ENCODE data around the gene HDGFL1. TPM values are rescaled to one million over a fixed set of nuclear protein-coding genes. Genes with fewer than 3 reads are reported as not detected.

Gene HDGFL1
- total RNA-seq, 2 experiments from 2014 or later: not detected

DNA sequence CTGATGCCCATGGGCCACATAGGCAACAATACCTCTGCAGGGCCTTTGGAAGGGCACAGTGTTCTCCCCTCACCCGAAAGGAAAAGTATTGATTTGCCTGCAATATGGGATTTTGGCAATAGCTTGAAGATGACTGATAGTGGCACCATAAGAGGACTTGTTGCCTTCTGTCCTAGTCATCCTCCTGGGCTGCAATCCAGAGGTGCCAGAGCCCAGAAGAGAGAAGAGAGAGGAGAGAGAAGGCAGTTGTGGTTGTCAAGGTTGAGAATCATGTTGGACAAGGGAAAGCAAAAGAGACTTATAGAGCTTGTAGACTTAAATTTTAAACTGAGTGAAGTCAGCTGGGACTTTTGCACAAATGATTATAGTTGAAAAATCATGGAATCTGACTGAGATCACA is 14.6 kb downstream of the HDGFL1 start:
- intact Hi-C loops (cut with micrococcal nuclease): no loop called here
- TF ChIP-seq, protein P1, sequence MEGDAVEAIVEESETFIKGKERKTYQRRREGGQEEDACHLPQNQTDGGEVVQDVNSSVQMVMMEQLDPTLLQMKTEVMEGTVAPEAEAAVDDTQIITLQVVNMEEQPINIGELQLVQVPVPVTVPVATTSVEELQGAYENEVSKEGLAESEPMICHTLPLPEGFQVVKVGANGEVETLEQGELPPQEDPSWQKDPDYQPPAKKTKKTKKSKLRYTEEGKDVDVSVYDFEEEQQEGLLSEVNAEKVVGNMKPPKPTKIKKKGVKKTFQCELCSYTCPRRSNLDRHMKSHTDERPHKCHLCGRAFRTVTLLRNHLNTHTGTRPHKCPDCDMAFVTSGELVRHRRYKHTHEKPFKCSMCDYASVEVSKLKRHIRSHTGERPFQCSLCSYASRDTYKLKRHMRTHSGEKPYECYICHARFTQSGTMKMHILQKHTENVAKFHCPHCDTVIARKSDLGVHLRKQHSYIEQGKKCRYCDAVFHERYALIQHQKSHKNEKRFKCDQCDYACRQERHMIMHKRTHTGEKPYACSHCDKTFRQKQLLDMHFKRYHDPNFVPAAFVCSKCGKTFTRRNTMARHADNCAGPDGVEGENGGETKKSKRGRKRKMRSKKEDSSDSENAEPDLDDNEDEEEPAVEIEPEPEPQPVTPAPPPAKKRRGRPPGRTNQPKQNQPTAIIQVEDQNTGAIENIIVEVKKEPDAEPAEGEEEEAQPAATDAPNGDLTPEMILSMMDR (IDR thresholded peaks at IDR 0.05): no peak
- H3K27ac Mint-ChIP-seq: no peak overlapping the region
- no peaks in the 10 kb centered on the region for H3K27me3 Mint-ChIP-seq
- no peaks in the 10 kb centered on the region for H3K36me3 Mint-ChIP-seq (ENCODE audit: low read depth)
- no peak for ATAC-seq
- DNase-seq: no peak
- H3K4me3 Mint-ChIP-seq: no peak overlapping the region
- no peaks in the 10 kb centered on the region for H3K9me3 Mint-ChIP-seq
- no peaks in the 10 kb centered on the region for H3K4me1 Mint-ChIP-seq (ENCODE audit: low read depth)
- ChIA-PET CTCF (no interaction called here), POLR2A (no interaction called here)

DNA sequence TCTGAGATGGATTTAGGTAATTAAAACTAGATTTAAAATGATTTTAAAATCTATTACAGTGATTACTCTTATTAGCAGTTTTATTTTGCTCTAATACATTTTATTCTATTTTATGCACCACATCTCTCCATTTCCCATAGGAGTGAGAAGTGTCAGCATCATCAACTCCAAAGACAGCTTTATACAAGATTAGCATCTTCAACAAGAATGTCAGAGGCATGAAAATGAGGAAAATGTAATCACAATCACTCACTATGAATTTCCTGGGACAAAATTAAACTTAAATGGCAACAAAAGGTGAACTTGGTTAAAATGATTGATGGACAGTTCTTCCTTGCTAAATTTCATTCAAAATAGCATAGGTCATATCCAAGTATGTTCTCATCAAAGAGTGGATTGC is 19.8 kb downstream of the HDGFL1 start:
- H3K36me3 Mint-ChIP-seq (ENCODE audit: low read depth): no peaks in the 10 kb centered on the region
- ChIA-PET CTCF (no interaction called here), POLR2A (no interaction called here)
- no peak for DNase-seq
- TF ChIP-seq, protein P1 (IDR thresholded peaks at IDR 0.05): no peak
- intact Hi-C loops (cut with micrococcal nuclease): no loop called here
- no peak overlapping the region for H3K4me3 Mint-ChIP-seq
- no peak overlapping the region for H3K27ac Mint-ChIP-seq
- H3K27me3 Mint-ChIP-seq: no peaks in the 10 kb centered on the region
- H3K9me3 Mint-ChIP-seq: no peaks in the 10 kb centered on the region
- ATAC-seq: no peak
- no peaks in the 10 kb centered on the region for H3K4me1 Mint-ChIP-seq (ENCODE audit: low read depth)

DNA sequence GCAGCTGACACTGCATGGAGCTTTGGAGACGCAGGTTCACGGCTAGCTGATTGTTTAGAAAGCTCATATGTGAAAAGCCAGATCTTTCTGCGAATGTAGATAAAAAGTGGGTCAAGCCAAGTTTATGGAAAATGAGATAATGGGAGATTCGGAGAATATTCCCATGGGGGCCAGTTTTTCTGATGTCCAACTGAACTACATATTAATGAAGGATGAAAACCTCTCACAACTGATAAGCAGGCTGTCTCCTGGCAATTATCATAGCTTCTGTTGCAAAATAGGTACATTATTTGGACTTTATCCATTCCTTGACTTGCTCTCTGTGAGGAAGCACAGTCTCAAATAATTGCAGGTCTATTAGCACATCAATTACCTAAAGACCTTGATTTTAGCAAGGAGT is 21.1 kb downstream of the HDGFL1 start:
- POLR2A ChIA-PET: no interaction called here
- H3K9me3 Mint-ChIP-seq: no peaks in the 10 kb centered on the region
- no peaks in the 10 kb centered on the region for H3K27me3 Mint-ChIP-seq
- no peaks in the 10 kb centered on the region for H3K36me3 Mint-ChIP-seq (ENCODE audit: low read depth)
- intact Hi-C loops (cut with micrococcal nuclease): no loop called here
- no peaks in the 10 kb centered on the region for H3K4me1 Mint-ChIP-seq (ENCODE audit: low read depth)
- H3K27ac Mint-ChIP-seq: no peak overlapping the region
- H3K4me3 Mint-ChIP-seq: no peak overlapping the region
- no peak for ATAC-seq
- TF ChIP-seq, protein P1 (IDR thresholded peaks at IDR 0.05): no peak
- DNase-seq: no peak
- CTCF ChIA-PET: no interaction called here

DNA sequence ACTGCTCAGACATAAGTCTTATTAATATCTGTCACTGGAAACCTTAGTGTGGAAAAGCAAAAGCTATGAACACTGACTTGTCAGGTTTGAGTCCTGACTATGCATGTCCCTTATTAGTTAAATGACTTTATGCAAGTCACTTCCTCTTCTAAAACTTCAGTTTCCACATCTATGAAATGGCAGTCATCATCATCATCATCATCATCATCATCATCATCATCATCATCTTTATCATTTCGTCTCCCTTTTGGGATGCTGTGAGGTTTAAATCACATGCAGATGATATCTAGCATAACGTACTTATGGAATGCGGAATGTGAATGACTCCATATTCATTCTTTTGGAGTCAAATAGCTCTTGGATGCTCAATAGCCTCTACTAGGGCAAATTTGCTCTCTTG is 24.5 kb downstream of the HDGFL1 start:
- no peak overlapping the region for H3K27ac Mint-ChIP-seq
- ATAC-seq (no peak), DNase-seq (no peak)
- H3K4me3 Mint-ChIP-seq: no peak overlapping the region
- POLR2A ChIA-PET: no interaction called here
- CTCF ChIA-PET: interaction anchor here (1.0 kb wide), 1 partner anchor 11 kb away, joined by 4 read pairs; no protein-coding TSS in a partner anchor
- H3K27me3 Mint-ChIP-seq: no peaks in the 10 kb centered on the region
- H3K9me3 Mint-ChIP-seq: no peaks in the 10 kb centered on the region
- H3K4me1 Mint-ChIP-seq (ENCODE audit: low read depth): no peaks in the 10 kb centered on the region
- H3K36me3 Mint-ChIP-seq (ENCODE audit: low read depth): no peaks in the 10 kb centered on the region
- TF ChIP-seq, protein P1 (IDR thresholded peaks at IDR 0.05): no peak
- intact Hi-C loops (cut with micrococcal nuclease): no loop called here

DNA sequence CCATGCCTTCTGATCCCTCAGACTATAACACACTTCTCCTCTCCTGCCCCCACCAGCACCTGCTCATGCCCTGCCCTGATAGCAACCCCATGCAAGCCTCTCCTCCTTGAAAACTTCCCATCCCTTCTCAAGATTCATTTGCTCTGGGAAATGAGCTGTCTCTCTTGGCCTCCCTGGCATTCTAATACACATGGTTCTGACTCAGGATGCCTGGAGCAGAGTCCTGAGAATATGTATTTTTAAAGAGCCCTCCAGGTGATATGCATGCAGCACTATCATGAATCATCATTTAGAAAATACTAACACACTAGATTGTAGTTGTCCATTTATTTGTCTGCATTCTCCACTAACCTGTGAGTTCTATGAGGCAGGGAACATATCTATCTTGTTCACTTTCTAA is 26.6 kb downstream of the HDGFL1 start:
- intact Hi-C loops (cut with micrococcal nuclease): no loop called here

More for the DNA sequence above, 26.6 kb downstream of the HDGFL1 start:
- H3K36me3 Mint-ChIP-seq (ENCODE audit: low read depth): no peaks in the 10 kb centered on the region
- POLR2A ChIA-PET: no interaction called here
- TF ChIP-seq, protein P1 (IDR thresholded peaks at IDR 0.05): no peak
- ATAC-seq (no peak), DNase-seq (no peak)
- no peaks in the 10 kb centered on the region for H3K4me1 Mint-ChIP-seq (ENCODE audit: low read depth)
- H3K4me3 Mint-ChIP-seq: no peak overlapping the region
- no peak overlapping the region for H3K27ac Mint-ChIP-seq
- H3K27me3 Mint-ChIP-seq: no peaks in the 10 kb centered on the region
- H3K9me3 Mint-ChIP-seq: no peaks in the 10 kb centered on the region
- CTCF ChIA-PET: no interaction called here

Measured in activated CD8-positive, alpha-beta T cell treated with anti-CD3 and anti-CD28 coated beads for 36 hours (primary cell).